Measurements from ENCODE around the gene NIPAL1. TPM values are rescaled to one million over a fixed set of nuclear protein-coding genes. Genes with fewer than 3 reads are reported as not detected.

Gene NIPAL1
- total RNA-seq, 4 donors from 2014 or later = 0.87 to 3.1 (median 1.9) TPM

DNA sequence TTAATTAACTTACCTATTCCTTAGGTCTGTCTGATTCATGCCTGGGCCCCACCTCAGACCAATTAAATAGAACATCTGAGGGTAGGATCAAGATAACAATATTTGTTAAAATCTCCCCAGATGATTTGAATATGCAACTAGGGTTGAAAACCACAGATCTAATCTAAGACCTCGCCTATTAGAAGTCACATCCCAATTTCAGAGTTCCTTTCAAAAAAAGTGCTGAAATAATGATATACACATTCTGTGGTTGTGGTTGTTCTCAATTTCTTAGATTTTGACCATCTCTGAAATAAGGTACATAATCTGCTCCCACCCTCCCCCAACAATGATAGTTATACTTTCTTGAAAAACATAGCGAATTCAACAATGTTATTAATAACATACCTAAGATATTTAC lies 27.7 kb downstream of the NIPAL1 start:
- H3K4me3 ChIP-seq = no peak overlapping the region
- no peaks in the 10 kb centered on the region for H3K36me3 ChIP-seq
- H3K27me3 ChIP-seq = no peaks in the 10 kb centered on the region
- 91 to 92% methylated on average over 2 of the region's 2 CpGs for WGBS, 2 donors
- peaks cover 0 to 10% (median 3%) of the 10 kb centered on the region in 4 donors for H3K4me1 ChIP-seq
- no peak for DNase-seq (ENCODE audit: low spot score in 2 of 2)
- no peaks in the 10 kb centered on the region for H3K9me3 ChIP-seq
- H3K27ac ChIP-seq = no peak overlapping the region
- TF ChIP-seq, protein P1, sequence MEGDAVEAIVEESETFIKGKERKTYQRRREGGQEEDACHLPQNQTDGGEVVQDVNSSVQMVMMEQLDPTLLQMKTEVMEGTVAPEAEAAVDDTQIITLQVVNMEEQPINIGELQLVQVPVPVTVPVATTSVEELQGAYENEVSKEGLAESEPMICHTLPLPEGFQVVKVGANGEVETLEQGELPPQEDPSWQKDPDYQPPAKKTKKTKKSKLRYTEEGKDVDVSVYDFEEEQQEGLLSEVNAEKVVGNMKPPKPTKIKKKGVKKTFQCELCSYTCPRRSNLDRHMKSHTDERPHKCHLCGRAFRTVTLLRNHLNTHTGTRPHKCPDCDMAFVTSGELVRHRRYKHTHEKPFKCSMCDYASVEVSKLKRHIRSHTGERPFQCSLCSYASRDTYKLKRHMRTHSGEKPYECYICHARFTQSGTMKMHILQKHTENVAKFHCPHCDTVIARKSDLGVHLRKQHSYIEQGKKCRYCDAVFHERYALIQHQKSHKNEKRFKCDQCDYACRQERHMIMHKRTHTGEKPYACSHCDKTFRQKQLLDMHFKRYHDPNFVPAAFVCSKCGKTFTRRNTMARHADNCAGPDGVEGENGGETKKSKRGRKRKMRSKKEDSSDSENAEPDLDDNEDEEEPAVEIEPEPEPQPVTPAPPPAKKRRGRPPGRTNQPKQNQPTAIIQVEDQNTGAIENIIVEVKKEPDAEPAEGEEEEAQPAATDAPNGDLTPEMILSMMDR (IDR thresholded peaks at IDR 0.05) = no peak
- TF ChIP-seq EP300 (IDR thresholded peaks at IDR 0.05) = no peak
- no peak for TF ChIP-seq POLR2A (IDR thresholded peaks at IDR 0.05)

DNA sequence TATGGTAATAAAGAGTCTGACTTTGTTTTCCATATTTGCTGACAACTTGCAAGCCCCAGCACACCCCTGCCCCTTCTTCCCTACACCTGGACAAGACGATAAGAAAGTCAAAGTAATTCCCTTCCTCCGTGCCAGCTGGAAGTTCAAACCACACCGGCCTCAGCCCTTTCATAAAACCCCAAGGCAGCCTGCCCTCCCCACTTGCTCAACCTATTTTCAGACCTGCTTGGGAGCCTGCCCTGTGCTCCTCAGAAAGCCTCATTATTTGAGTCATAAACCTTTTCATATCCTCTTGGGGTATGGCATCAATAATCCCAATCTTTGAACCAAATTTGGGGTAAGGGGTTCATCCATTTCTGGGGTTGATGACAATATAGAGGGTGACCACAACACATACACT lies 29.5 kb downstream of the NIPAL1 start:
- WGBS, 2 donors = 64 to 75% methylated on average over 3 of the region's 3 CpGs
- TF ChIP-seq, protein P1 (IDR thresholded peaks at IDR 0.05) = no peak

DNA sequence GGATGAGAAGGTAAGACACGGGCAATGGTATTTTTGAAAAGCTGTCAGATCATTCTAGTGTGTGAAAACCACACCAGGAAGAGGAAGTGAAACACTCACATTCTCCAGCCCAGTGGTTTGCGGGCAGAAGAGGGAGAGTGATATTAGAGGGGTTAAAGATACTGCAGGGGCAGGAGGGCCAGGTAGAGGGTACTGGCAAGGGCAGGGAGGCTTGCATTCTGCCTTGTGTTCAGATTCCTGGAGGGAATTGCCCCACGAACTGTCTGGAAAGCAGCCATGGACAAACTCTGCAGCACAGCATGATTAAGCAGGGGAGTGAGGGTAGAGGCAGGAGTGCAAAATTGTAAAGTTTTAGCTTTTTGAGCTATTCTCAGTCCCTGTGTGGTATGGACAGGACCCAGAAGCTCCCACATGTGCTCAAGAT lies 30.9 kb downstream of the NIPAL1 start:
- no peak for TF ChIP-seq EP300 (IDR thresholded peaks at IDR 0.05)
- TF ChIP-seq, protein P1 (IDR thresholded peaks at IDR 0.05) = no peak
- TF ChIP-seq POLR2A (IDR thresholded peaks at IDR 0.05) = no peak
- H3K4me1 ChIP-seq = peaks cover 0 to 10% (median 3%) of the 10 kb centered on the region in 4 donors
- no peaks in the 10 kb centered on the region for H3K27me3 ChIP-seq
- H3K27ac ChIP-seq = no peak overlapping the region
- H3K9me3 ChIP-seq = no peaks in the 10 kb centered on the region
- H3K4me3 ChIP-seq = no peak overlapping the region
- no peaks in the 10 kb centered on the region for H3K36me3 ChIP-seq
- 45 to 47% methylated on average over 3 of the region's 3 CpGs for WGBS, 2 donors
- DNase-seq (ENCODE audit: low spot score in 2 of 2) = no peak

More for the DNA sequence above, 29.5 kb downstream of the NIPAL1 start:
- H3K4me3 ChIP-seq = no peak overlapping the region
- no peak overlapping the region for H3K27ac ChIP-seq
- H3K9me3 ChIP-seq = no peaks in the 10 kb centered on the region
- DNase-seq (ENCODE audit: low spot score in 2 of 2) = no peak
- H3K27me3 ChIP-seq = no peaks in the 10 kb centered on the region
- peaks cover 0 to 10% (median 3%) of the 10 kb centered on the region in 4 donors for H3K4me1 ChIP-seq
- H3K36me3 ChIP-seq = no peaks in the 10 kb centered on the region

DNA sequence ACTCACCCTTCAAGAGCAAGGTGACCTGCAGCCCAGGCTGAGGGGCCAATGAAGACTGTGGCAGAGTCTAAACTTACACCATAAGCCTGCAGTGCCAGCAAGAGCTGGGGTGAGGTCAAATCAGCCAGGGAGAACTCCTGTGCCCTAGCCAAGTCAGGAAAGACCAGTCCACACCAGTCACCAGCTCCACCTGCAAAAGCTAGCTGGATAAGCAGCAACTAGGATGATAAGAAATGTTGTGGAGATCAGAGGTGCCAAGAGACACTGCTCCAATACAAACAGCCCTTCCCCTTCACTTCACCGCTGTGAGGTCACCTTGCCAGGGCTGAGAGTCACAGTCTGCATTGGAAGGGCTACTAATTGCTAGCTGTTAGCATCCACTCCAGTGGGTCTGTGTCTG lies 31.3 kb downstream of the NIPAL1 start:
- Histone ChIP-seq H3K36me3 (no peaks in the 10 kb centered on the region), H3K9me3 (no peaks in the 10 kb centered on the region), H3K4me3 (no peak overlapping the region), H3K27ac (no peak overlapping the region), H3K27me3 (no peaks in the 10 kb centered on the region), H3K4me1 (peaks cover 0 to 10% (median 3%) of the 10 kb centered on the region in 4 donors)
- no peak for TF ChIP-seq POLR2A (IDR thresholded peaks at IDR 0.05)
- TF ChIP-seq, protein P1 (IDR thresholded peaks at IDR 0.05) = no peak
- TF ChIP-seq EP300 (IDR thresholded peaks at IDR 0.05) = no peak
- DNase-seq (ENCODE audit: low spot score in 2 of 2) = no peak
- 78 to 100% methylated on average over 1 of the region's 1 CpG for WGBS, 2 donors

DNA sequence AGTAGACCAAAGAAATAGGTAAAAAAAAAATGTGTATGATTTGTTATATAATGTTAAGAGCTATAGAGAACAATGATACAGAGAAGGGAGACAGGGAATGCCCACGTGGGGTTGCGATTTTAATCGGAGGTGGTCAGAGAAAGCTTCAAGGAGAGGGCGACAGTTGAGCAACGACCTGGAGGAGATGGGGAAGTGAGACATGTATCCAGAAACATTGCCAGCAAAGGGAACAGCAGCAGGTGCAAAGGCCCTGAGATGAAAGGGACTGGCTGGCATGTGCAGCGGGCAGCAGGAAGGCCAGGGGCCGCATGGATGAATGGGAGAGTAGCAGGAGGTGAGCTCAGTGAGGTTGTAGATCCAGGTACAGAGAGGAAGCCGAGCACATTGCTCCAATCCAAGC lies 32.9 kb downstream of the NIPAL1 start:
- no peak for DNase-seq (ENCODE audit: low spot score in 2 of 2)
- Histone ChIP-seq H3K27me3 (no peaks in the 10 kb centered on the region), H3K36me3 (no peaks in the 10 kb centered on the region), H3K27ac (no peak overlapping the region), H3K9me3 (no peaks in the 10 kb centered on the region), H3K4me3 (no peak overlapping the region), H3K4me1 (peaks cover 0 to 10% (median 3%) of the 10 kb centered on the region in 4 donors)
- TF ChIP-seq, protein P1 (IDR thresholded peaks at IDR 0.05) = no peak
- TF ChIP-seq EP300 (IDR thresholded peaks at IDR 0.05) (no peak), POLR2A (IDR thresholded peaks at IDR 0.05) (no peak)
- WGBS, 2 donors = 82 to 83% methylated on average over 8 of the region's 8 CpGs

Data from tibial nerve (tissue), 4 donors.